Measurements from ENCODE around the gene HEBP1. TPM values are rescaled to one million over a fixed set of nuclear protein-coding genes. Genes with fewer than 3 reads are reported as not detected.

HEBP1 gene
- total and polyA plus RNA-seq, 4 donors, result 27.7 to 70.0 (median 50.3) TPM

DNA sequence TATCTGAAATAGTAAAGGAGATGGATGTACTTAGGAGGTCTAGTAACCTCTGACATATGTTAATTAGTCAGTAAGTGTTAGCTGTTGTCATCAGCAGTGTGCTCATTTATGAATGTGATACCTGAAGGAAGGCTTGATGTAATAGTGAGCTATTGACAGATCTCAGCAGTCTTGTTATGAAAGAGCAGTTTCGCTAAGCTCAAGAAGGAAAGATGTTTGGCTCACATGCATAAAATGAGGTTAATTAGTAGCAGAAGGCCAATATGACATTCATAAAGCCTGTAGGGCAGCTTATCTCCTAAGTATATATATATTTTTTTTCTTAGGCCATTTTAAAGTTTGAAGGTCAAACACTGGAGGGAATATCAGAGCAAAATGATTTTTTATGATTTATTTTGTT, 46.9 kb upstream of the HEBP1 start:
- no peaks in the 10 kb centered on the region for H3K9me3 ChIP-seq (ENCODE audit: control insufficient read depth in 4 of 4, low read length in 3 of 4)
- 27% methylated on average over 1 of the region's 1 CpG for WGBS
- H3K4me3 ChIP-seq (ENCODE audit: low read depth in 1 of 3, low read length in 3 of 3), result no peak overlapping the region
- H3K36me3 ChIP-seq (ENCODE audit: control insufficient read depth in 4 of 4, insufficient read depth in 3 of 4, low read depth in 1 of 4, low read length in 3 of 4), result no peaks in the 10 kb centered on the region
- TF ChIP-seq FOXA2 (IDR thresholded peaks at IDR 0.05) (peak; percentile 14), RXRA (IDR thresholded peaks at IDR 0.05) (peak in 1 of 2 donors; percentile 11), YY1 (IDR thresholded peaks at IDR 0.05) (no peak)
- H3K9ac ChIP-seq (ENCODE audit: low read depth in 1 of 2, low read length in 2 of 2), result no peak overlapping the region
- no peak for DNase-seq (ENCODE audit: low spot score)
- H3K27me3 ChIP-seq (ENCODE audit: control insufficient read depth in 4 of 4, insufficient read depth in 4 of 4, low read length in 3 of 4), result no peaks in the 10 kb centered on the region
- no peak overlapping the region for H3K27ac ChIP-seq (ENCODE audit: low read depth in 1 of 2, low read length in 2 of 2)
- H3K4me1 ChIP-seq (ENCODE audit: control insufficient read depth in 4 of 4, insufficient read depth in 4 of 4, low read length in 3 of 4), result peaks cover 0 to 8% (median 1%) of the 10 kb centered on the region in 4 donors

DNA sequence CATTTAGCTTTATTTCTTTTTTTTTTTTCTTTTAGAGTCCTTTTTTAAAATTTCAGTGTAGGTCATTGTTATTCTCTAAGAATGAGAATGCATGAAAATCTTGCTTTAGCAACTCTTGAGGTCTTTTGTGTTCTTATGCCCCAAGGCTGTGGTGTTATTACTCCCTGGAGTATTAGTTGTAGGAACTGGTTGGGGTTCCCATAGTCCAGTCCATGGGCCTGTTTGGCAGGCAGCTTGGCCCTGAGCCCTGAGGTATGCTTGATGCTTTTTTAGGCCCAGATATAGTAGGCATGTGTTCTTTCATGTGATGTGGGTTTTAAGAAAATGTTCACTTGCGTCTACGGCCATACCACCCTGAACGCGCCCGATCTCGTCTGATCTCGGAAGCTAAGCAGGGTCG, 45.8 kb upstream of the HEBP1 start:
- DNase-seq (ENCODE audit: low spot score), result no peak
- no peak overlapping the region for H3K27ac ChIP-seq (ENCODE audit: low read depth in 1 of 2, low read length in 2 of 2)
- no peaks in the 10 kb centered on the region for H3K36me3 ChIP-seq (ENCODE audit: control insufficient read depth in 4 of 4, insufficient read depth in 3 of 4, low read depth in 1 of 4, low read length in 3 of 4)
- H3K9ac ChIP-seq (ENCODE audit: low read depth in 1 of 2, low read length in 2 of 2), result no peak overlapping the region
- H3K27me3 ChIP-seq (ENCODE audit: control insufficient read depth in 4 of 4, insufficient read depth in 4 of 4, low read length in 3 of 4), result no peaks in the 10 kb centered on the region
- H3K4me1 ChIP-seq (ENCODE audit: control insufficient read depth in 4 of 4, insufficient read depth in 4 of 4, low read length in 3 of 4), result peaks cover 0 to 8% (median under 1%) of the 10 kb centered on the region in 4 donors
- H3K4me3 ChIP-seq (ENCODE audit: low read depth in 1 of 3, low read length in 3 of 3), result no peak overlapping the region
- H3K9me3 ChIP-seq (ENCODE audit: control insufficient read depth in 4 of 4, low read length in 3 of 4), result no peaks in the 10 kb centered on the region
- TF ChIP-seq, protein P1, sequence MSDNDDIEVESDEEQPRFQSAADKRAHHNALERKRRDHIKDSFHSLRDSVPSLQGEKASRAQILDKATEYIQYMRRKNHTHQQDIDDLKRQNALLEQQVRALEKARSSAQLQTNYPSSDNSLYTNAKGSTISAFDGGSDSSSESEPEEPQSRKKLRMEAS (IDR thresholded peaks at IDR 0.05), result no peak
- TF ChIP-seq GABPA (IDR thresholded peaks at IDR 0.05 in 1 of 2, conservative IDR thresholded peaks at IDR 0.05 in 1 of 2) (no peak), HNF4G (IDR thresholded peaks at IDR 0.05) (no peak), EGR1 (IDR thresholded peaks at IDR 0.05; ENCODE audit: low read depth in 2 of 2) (no peak), FOXA2 (IDR thresholded peaks at IDR 0.05) (no peak), RAD21 (IDR thresholded peaks at IDR 0.05) (no peak), HNF4A (conservative IDR thresholded peaks at IDR 0.05) (no peak), FOXA1 (IDR thresholded peaks at IDR 0.05) (no peak), YY1 (IDR thresholded peaks at IDR 0.05) (no peak), TAF1 (conservative IDR thresholded peaks at IDR 0.05) (no peak), SP1 (IDR thresholded peaks at IDR 0.05) (no peak), RXRA (IDR thresholded peaks at IDR 0.05) (no peak), JUND (IDR thresholded peaks at IDR 0.05) (no peak)
- TF ChIP-seq, protein P2, sequence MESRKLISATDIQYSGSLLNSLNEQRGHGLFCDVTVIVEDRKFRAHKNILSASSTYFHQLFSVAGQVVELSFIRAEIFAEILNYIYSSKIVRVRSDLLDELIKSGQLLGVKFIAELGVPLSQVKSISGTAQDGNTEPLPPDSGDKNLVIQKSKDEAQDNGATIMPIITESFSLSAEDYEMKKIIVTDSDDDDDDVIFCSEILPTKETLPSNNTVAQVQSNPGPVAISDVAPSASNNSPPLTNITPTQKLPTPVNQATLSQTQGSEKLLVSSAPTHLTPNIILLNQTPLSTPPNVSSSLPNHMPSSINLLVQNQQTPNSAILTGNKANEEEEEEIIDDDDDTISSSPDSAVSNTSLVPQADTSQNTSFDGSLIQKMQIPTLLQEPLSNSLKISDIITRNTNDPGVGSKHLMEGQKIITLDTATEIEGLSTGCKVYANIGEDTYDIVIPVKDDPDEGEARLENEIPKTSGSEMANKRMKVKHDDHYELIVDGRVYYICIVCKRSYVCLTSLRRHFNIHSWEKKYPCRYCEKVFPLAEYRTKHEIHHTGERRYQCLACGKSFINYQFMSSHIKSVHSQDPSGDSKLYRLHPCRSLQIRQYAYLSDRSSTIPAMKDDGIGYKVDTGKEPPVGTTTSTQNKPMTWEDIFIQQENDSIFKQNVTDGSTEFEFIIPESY (IDR thresholded peaks at IDR 0.05), result no peak
- TF ChIP-seq, protein P3, sequence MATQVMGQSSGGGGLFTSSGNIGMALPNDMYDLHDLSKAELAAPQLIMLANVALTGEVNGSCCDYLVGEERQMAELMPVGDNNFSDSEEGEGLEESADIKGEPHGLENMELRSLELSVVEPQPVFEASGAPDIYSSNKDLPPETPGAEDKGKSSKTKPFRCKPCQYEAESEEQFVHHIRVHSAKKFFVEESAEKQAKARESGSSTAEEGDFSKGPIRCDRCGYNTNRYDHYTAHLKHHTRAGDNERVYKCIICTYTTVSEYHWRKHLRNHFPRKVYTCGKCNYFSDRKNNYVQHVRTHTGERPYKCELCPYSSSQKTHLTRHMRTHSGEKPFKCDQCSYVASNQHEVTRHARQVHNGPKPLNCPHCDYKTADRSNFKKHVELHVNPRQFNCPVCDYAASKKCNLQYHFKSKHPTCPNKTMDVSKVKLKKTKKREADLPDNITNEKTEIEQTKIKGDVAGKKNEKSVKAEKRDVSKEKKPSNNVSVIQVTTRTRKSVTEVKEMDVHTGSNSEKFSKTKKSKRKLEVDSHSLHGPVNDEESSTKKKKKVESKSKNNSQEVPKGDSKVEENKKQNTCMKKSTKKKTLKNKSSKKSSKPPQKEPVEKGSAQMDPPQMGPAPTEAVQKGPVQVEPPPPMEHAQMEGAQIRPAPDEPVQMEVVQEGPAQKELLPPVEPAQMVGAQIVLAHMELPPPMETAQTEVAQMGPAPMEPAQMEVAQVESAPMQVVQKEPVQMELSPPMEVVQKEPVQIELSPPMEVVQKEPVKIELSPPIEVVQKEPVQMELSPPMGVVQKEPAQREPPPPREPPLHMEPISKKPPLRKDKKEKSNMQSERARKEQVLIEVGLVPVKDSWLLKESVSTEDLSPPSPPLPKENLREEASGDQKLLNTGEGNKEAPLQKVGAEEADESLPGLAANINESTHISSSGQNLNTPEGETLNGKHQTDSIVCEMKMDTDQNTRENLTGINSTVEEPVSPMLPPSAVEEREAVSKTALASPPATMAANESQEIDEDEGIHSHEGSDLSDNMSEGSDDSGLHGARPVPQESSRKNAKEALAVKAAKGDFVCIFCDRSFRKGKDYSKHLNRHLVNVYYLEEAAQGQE (IDR thresholded peaks at IDR 0.05), result no peak
- TF ChIP-seq, protein P4, sequence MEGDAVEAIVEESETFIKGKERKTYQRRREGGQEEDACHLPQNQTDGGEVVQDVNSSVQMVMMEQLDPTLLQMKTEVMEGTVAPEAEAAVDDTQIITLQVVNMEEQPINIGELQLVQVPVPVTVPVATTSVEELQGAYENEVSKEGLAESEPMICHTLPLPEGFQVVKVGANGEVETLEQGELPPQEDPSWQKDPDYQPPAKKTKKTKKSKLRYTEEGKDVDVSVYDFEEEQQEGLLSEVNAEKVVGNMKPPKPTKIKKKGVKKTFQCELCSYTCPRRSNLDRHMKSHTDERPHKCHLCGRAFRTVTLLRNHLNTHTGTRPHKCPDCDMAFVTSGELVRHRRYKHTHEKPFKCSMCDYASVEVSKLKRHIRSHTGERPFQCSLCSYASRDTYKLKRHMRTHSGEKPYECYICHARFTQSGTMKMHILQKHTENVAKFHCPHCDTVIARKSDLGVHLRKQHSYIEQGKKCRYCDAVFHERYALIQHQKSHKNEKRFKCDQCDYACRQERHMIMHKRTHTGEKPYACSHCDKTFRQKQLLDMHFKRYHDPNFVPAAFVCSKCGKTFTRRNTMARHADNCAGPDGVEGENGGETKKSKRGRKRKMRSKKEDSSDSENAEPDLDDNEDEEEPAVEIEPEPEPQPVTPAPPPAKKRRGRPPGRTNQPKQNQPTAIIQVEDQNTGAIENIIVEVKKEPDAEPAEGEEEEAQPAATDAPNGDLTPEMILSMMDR (IDR thresholded peaks at IDR 0.05; ENCODE audit: low read depth, low read length, missing input control), result no peak
- 96% methylated on average over 8 of the region's 8 CpGs for WGBS
